ENCODE data around the gene CDC42BPA. TPM values are rescaled to one million over a fixed set of nuclear protein-coding genes. Genes with fewer than 3 reads are reported as not detected.

The CDC42BPA gene
- total and polyA plus RNA-seq, 2 of the 13 experiments (the other 11 are each of a cell fraction or from before 2014, with no cell fraction given): 6.5 to 16.0 TPM

- FAIRE-seq (no peak), ATAC-seq (no peak), DNase-seq (ENCODE audit: low spot score) (no peak)
- Histone ChIP-seq H3K9ac (ENCODE audit: insufficient read depth, low read depth, low read length) (no peak overlapping the region), H3K4me2 (ENCODE audit: low read depth, low read length) (no peak overlapping the region), H3K79me2 (ENCODE audit: insufficient read depth, low read length) (no peaks in the 10 kb centered on the region), H3K27me3 (ENCODE audit: control insufficient read depth in 1 of 2, insufficient read depth in 2 of 2, low read length in 2 of 2) (no peaks in the 10 kb centered on the region), H3K4me3 (replicated peaks in 1 of 3; ENCODE audit: insufficient read depth in 1 of 3, low read depth in 2 of 3, low read length in 3 of 3) (no peak overlapping the region), H4K20me1 (ENCODE audit: insufficient read depth, low read length) (no peaks in the 10 kb centered on the region), H2AFZ (ENCODE audit: low read length) (no peak overlapping the region), H3K4me1 (ENCODE audit: insufficient read depth, low read length) (no peaks in the 10 kb centered on the region), H3K27ac (ENCODE audit: extremely low read length, insufficient read depth, low read length) (no peak overlapping the region), H3K9me3 (ENCODE audit: low read length) (no peaks in the 10 kb centered on the region), H3K36me3 (replicated peaks in 1 of 2; ENCODE audit: control insufficient read depth in 1 of 2, insufficient read depth in 2 of 2, low read length in 2 of 2) (peaks cover 1 to 7% of the 10 kb centered on the region in 2 experiments; a peak in 3 of 5 replicates)
- intact Hi-C loops (cut with micrococcal nuclease; ENCODE audit: unreplicated experiment) (no loop called here), in situ Hi-C loops (cut with HindIII; ENCODE audit: extremely low pct_ligation_motif_present, low pct_unique_long_range_greater_than_20kb) (no loop called here)
- POLR2A ChIA-PET: no interaction called here
- no TSS peak for BruUV-seq (replicated peaks)
- WGBS (ENCODE audit: low lambda C conversion rate): 93% methylated on average over 3 of the region's 3 CpGs
- CTCF ChIA-PET (ENCODE audit: low intra/inter-chr PET ratio, low total read pairs): no interaction called here
- TF ChIP-seq ZNF34 (CRISPR knock-in tag; IDR thresholded peaks at IDR 0.05; ENCODE audit: borderline replicate concordance) (no peak), ZNF337 (CRISPR knock-in tag; IDR thresholded peaks at IDR 0.05; ENCODE audit: borderline replicate concordance, low read depth) (no peak), RNF219 (CRISPR knock-in tag; IDR thresholded peaks at IDR 0.05) (no peak), ATF4 (CRISPR knock-in tag; IDR thresholded peaks at IDR 0.05) (no peak), USF2 (IDR thresholded peaks at IDR 0.05; ENCODE audit: low read depth, low read length) (no peak), USF2 (CRISPR knock-in tag; IDR thresholded peaks at IDR 0.05; ENCODE audit: borderline replicate concordance) (no peak), SOX6 (IDR thresholded peaks at IDR 0.05) (no peak), SOX6 (CRISPR knock-in tag; IDR thresholded peaks at IDR 0.05) (no peak), PHF21A (CRISPR knock-in tag; IDR thresholded peaks at IDR 0.05) (no peak), ZNF704 (CRISPR knock-in tag; IDR thresholded peaks at IDR 0.05; ENCODE audit: borderline replicate concordance) (no peak), SP4 (CRISPR knock-in tag; IDR thresholded peaks at IDR 0.05) (no peak)
- TF ChIP-seq, protein P1, sequence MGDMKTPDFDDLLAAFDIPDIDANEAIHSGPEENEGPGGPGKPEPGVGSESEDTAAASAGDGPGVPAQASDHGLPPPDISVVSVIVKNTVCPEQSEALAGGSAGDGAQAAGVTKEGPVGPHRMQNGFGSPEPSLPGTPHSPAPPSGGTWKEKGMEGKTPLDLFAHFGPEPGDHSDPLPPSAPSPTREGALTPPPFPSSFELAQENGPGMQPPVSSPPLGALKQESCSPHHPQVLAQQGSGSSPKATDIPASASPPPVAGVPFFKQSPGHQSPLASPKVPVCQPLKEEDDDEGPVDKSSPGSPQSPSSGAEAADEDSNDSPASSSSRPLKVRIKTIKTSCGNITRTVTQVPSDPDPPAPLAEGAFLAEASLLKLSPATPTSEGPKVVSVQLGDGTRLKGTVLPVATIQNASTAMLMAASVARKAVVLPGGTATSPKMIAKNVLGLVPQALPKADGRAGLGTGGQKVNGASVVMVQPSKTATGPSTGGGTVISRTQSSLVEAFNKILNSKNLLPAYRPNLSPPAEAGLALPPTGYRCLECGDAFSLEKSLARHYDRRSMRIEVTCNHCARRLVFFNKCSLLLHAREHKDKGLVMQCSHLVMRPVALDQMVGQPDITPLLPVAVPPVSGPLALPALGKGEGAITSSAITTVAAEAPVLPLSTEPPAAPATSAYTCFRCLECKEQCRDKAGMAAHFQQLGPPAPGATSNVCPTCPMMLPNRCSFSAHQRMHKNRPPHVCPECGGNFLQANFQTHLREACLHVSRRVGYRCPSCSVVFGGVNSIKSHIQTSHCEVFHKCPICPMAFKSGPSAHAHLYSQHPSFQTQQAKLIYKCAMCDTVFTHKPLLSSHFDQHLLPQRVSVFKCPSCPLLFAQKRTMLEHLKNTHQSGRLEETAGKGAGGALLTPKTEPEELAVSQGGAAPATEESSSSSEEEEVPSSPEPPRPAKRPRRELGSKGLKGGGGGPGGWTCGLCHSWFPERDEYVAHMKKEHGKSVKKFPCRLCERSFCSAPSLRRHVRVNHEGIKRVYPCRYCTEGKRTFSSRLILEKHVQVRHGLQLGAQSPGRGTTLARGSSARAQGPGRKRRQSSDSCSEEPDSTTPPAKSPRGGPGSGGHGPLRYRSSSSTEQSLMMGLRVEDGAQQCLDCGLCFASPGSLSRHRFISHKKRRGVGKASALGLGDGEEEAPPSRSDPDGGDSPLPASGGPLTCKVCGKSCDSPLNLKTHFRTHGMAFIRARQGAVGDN (CRISPR knock-in tag; IDR thresholded peaks at IDR 0.05): no peak
- TF ChIP-seq, protein P2, sequence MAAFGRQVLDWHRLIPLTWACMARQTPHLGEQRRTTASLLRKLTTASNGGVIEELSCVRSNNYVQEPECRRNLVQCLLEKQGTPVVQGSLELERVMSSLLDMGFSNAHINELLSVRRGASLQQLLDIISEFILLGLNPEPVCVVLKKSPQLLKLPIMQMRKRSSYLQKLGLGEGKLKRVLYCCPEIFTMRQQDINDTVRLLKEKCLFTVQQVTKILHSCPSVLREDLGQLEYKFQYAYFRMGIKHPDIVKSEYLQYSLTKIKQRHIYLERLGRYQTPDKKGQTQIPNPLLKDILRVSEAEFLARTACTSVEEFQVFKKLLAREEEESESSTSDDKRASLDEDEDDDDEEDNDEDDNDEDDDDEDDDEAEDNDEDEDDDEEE (CRISPR knock-in tag; IDR thresholded peaks at IDR 0.05): no peak
Measured at GRCh38 chr1:227127891-227128290, 190.4 kb downstream of the CDC42BPA start.
